NCI-H526 (cell line): Measurements from ENCODE around the gene DHX9.

Source experiments
- DNase-seq, 2 experiments: peaks; one replicate each; lab custom pipeline; 2025; lab: John Stamatoyannopoulos, UW

The DHX9 gene

GRCh38 chr1:182841368-182841988, 2.3 kb downstream of the DHX9 start:
- peak; percentile 73 to 81 for DNase-seq

GRCh38 chr1:182842265-182842664, 3.1 kb downstream of the DHX9 start:
- no peak for DNase-seq

GRCh38 chr1:182845379-182845778, 6.2 kb downstream of the DHX9 start:
- DNase-seq: no peak

DNA sequence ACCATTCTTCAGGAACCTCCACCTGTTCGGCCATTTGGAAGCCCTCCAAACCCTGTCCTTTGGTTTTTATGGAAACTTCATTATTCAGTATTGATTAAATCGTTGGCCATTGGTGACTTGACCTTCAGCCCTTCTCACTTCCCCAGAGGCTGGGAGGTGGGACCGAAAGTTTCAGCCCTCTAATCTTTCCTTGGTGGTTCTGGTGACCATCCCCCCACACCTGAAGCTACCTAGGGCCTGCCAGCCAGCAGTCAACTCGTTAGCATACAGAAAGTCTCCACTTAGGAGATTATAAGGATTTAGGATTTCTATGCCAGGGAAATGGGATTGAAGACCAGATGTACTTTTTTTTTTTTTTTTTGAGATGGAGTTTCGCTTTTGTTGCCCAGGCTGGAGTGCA, 6.7 kb downstream of the DHX9 start:
- no peak for DNase-seq

DNA sequence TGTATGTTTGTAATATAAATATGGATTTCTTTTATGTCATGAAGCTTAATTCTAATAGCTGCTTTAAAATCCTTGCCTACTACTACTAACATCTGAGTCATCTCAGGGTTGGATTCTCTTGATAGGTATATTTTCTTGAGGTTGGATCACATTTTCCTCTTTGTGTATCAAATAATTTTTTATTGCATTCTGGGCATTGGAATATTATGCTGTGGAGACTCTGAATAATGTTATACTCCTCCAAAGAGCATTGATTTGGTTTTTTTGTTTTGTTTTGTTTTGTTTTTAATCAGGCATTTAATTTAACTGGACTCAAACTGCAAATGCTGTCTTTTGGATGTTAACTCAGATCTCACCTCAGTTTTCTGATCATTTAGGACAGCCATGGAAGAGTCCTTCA, 8.0 kb downstream of the DHX9 start:
- DNase-seq: no peak

DNA sequence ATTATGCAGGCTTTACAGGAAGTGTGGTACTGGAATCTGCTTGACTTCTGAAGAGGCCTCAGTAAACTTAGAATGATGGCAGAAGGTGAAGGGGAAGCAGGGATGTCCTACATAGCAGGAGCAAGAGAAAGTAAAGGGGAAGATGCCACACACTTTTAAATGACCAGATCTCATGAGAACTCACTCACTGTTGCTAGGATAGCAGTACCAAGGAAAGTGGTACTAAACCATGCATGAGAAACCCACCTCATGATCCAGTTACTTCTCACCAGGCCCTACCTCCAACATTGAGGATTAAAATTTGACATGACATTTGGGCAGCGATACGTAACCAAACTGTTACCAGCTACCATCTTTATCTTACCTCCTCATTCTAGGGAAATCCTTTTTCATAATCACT, 9.6 kb downstream of the DHX9 start:
- no peak for DNase-seq

DNA sequence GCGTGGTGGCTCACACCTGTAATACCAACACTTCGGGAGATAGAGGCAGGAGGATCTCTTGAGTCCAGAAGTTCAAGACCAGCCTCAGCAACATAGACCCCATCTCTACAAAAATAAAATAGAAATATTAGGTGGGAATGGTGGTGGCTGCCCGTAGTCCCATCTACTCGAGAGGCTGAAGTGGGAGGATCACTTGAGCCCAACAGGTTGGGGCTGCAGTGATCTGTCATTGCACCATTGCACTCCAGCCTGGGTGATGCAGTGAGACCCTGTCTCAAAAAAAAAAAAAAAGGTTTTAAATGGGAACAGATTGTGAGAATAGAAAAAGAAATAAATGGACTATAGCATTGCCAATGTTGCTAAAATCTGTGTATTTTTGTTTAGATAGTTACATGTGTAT, 11.2 kb downstream of the DHX9 start:
- no peak for DNase-seq

GRCh38 chr1:182851825-182852224, 12.7 kb downstream of the DHX9 start:
- no peak for DNase-seq

- no peak for DNase-seq
Measured at GRCh38 chr1:182855911-182856310, 16.8 kb downstream of the DHX9 start.

DNA sequence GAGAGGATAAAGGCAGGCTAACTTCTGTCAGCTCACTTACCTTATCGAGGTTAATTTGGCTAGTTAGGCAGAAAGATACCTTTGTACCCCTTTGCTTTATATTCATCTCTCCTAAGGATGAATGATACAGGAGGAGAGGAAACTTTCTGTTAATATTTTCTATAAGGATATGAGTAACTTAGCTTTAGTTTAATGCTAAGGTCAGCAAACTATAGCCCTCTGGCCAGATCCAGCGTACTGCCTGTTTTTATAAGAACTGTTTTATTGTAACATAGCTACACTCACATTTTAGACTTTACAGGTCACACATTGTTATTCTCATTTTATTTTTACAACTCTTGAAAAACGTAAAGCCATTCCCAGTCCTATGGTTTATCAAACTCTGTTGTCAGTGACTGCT, 18.1 kb downstream of the DHX9 start:
- DNase-seq: no peak

DNA sequence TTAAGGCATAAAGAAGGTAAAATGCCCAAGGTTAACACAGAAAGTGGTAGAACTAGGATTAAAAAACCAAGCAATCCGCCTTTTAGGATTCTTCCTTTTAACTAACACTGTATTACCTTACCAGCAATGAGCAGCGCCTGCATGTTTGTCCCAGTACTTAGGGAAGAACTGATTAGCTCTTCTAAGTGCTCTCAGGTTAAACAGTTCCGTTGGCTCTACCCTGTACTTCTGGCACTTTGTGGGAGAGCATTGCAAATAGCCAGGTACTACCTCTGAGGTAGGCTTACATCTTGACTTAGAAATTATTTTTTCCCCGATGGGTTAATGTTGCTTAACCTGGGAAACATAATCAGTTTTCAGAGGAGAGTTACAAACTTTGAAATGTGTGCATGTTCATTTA, 21.5 kb downstream of the DHX9 start:
- no peak for DNase-seq

GRCh38 chr1:182861994-182862393, 22.8 kb downstream of the DHX9 start:
- no peak for DNase-seq

DNA sequence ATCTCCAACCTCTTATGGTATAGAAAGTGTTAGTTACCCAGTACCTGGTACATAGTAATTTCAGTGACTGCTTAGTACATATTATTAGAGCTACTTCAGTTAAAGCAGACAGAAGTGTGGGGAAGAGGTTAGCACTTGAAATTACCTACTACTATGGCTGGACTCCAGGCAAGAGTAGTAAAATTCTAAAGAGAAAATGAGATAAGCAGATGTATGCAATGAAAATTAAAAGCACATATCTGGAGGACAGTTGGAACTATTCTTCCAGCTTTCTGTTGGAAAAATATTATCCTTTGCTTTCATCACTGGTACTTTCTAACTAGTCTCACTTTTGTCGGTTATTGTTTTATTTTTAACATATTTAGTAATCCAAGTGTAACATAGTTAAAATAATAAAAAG, 23.7 kb downstream of the DHX9 start:
- no peak for DNase-seq

DNA sequence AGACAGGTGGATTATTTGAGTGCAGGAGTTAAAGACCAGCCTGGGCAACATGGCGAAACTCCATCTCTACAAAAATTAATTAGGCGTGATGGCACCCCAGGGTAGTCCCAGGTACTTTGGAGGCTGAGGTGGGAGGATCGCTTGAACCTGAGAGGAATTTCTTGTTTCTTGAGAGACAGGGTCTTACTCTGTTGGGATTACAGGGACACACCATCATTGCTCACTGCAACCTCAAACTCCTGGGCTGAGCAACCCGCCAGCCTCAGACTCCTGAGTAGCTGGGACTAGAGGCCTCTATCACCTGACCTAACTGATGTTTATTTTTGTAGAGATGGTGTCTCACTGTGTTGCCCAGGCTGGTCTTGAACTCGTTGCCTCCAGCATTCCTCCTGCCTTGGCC, 24.8 kb downstream of the DHX9 start:
- DNase-seq: no peak

- no peak for DNase-seq
Measured at GRCh38 chr1:182867861-182868260, 28.7 kb downstream of the DHX9 start.

DNA sequence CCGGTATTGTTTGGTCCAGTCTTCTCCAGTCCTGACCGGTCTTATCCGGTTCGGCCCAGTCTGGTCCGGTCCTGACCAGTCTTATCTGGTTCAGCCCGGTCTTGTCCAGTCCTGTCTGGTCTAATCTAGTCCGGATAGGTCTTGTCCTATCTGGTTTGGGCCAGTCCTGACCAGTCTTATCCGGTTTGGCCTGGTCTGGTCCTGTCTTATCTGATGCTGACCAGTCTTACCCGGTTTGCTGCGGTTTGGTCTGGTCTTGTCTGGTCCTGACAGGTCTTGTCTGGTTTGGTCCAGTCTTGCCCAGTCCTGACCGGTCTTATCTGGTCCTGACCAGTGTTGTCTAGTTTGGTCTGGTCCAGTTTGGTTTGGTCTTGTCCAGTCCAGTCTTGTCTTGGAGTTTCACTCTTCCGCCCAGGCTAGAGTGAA, 30.1 kb downstream of the DHX9 start:
- no peak for DNase-seq

- no peak for DNase-seq
Measured at GRCh38 chr1:182872881-182873280, 33.7 kb downstream of the DHX9 start.

DNA sequence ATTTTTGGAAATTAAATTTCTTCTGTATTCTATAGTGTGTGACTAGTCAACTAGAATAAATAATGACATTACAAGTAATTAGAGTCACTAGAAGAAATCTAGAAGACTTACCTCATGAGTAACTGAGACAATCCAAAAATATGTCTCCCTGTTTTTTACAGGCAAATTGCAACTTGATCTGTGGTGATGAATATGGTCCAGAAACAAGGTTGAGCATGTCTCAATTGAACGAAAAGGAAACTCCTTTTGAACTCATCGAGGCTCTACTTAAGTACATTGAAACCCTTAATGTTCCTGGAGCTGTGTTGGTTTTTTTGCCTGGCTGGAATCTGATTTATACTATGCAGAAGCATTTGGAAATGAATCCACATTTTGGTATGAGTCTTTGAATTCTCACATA, 36.7 kb downstream of the DHX9 start:
- no peak for DNase-seq

GRCh38 chr1:182877331-182877730, 38.2 kb downstream of the DHX9 start:
- DNase-seq: no peak

DNA sequence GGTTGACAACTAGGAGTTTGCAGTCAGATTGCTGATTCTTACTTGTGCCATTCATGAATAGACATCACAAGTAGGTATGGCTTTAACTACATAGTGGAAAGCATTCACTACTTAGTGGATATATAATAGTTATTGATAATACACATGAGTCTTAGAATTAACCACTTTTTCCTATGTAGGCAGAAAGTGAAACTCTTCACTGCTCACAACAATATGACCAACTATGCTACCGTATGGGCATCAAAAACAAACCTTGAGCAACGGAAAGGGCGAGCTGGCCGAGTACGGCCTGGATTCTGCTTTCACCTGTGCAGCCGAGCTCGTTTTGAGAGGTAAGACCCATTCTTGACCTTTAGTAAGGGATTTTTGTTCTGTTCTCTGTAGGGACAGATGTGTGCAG, 38.7 kb downstream of the DHX9 start:
- DNase-seq: no peak

- no peak for DNase-seq
Measured at GRCh38 chr1:182884872-182885271, 45.7 kb downstream of the DHX9 start.

DNA sequence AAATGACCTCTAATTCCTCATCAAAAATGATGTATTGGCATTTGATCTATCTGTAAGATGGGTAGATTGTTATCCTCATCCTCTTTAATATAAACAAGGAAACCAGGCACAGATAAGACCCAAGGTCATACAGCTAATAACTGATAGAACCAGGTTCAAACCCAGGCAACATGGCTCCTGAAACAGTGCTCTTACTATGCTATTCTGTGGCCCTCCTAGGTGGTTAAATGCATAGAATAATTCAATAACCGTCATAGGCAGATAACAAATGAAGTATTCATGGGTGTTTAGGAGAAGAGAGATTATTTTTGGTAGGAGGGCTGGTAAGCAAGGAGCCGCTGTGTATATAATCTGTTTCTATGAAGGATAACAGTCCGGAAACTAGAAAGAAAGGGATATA, 46.4 kb downstream of the DHX9 start:
- no peak for DNase-seq

- DNase-seq: no peak
Measured at GRCh38 chr1:182886985-182887384, 47.8 kb downstream of the DHX9 start.

DNA sequence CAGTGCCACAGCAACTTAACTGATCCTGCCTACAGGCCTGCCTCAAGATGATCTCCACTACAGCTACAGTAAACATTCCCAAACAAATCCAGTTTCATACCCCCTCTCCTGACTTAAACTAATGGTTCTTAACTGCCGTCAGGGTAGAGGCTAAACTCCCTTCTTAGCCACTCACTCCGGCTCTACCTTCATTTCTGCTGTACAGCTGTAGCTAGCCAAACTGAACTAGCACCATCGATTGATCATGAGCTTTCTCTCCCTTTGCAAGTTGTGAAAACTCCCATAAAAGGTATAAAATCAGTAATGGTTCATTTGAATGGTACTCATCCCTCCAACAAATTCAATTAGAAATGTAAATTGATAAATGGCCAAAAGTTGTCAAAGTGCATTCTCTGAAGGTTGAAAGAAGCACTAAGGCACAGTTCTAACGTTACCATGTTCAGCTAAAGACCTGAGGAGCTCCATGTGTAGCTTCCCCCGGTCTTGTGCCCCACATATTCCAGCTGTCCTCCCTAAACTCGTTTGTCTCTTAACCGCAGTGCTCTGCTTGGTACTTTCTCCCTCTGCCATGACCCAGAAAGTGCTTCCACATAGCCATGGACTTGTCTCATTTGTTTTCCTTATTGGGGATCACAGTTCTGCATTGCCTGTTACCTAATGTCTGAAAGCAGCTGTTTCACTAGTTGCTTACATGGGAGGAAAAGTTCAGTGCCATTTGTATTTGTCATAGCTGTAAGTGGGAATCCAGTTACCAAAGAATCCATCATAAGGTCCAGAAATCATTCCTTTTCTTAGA, 49.8 kb downstream of the DHX9 start:
- peak in 1 of 2 experiments; percentile 19 for DNase-seq
